ENCODE data around the gene SLC6A8. TPM values are rescaled to one million over a fixed set of nuclear protein-coding genes. Genes with fewer than 3 reads are reported as not detected.
A peak's percentile ranks its signal among the peaks of the same experiment; 100 is the strongest.

Gene SLC6A8
- total and polyA plus RNA-seq, 9 donors = 14.6 to 49.1 (median 32.1) TPM

DNA sequence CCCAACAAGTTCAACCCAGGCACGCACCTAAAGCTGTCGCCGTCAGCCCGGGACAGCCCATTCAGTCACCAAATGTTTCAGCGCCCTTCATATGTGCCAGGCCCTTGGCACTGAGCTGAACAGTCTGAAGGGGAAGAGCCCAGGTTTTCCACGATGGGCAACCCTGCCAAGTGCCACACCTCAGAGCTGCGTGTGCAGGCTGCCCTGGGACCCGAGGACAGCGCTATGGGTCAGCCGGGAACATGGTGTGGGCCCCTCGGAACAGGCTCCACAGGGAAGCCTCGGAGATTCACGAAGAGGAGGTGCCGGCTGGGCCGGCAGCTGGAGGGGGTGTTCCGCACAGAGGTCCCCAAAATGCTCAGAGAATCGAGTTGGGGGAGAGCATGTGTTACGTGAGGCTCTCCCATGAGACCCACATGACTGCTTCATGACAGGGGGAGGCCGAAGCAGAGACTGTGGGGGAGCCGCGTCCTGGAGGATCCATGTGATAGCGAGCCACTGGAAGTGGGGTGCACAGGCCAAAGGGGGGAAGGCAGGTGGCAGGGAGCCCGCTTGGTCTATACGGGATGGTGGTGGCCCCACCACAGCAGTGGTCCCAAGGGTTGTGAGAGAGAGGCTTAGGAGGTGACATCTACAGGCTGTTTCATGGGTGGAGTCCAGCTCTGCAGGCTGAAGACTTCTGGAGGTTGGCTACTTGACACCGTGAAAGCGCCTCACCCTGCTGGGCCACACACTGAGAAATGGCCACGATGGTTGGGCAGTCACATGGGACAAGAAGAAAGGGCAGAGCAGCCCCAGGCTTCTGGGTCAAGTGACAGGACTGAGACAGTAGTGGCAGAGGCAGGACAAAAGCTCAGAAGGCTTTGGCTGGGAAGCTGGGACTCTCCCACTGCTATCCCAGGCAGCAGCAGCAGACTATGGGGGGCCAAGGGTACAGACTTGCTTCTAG lies 22.3 kb downstream of the SLC6A8 start:
- Histone ChIP-seq H3K9me3 (replicated peaks; ENCODE audit: control insufficient read depth, low read depth, low read length) (no peaks in the 10 kb centered on the region), H3K4me3 (ENCODE audit: low read length) (no peak overlapping the region), H3K27me3 (ENCODE audit: control insufficient read depth, insufficient read depth, low read length) (peaks cover 1% of the 10 kb centered on the region), H3K27ac (ENCODE audit: low read length) (no peak overlapping the region), H3K36me3 (ENCODE audit: control insufficient read depth, insufficient read depth, low read length) (peaks cover 27% of the 10 kb centered on the region), H3K4me1 (ENCODE audit: control insufficient read depth, insufficient read depth, low read length) (peaks cover 5% of the 10 kb centered on the region)
- 86% methylated on average over 26 of the region's 27 CpGs for WGBS (ENCODE audit: insufficient coverage)
- DNase-seq = no peak

DNA sequence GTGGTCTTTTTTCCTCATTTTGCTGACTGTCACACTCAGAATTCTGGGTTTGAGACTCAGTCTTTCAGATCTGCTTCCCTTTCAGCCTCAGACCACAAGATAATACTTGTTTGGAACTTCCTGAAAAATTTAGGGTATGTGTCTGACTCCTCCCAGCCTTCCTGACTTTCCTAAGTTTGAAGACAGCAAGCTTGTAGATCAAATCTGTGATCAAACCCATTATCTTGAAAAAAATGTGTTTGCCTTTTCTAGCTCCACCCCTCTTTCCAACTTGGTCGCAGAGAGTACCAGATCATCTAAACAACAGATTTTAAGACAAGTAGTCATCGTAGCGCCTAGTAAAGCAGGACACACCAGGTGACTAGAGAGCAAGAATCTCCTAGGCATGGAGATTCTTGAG lies 26.5 kb downstream of the SLC6A8 start:
- Histone ChIP-seq H3K36me3 (ENCODE audit: control insufficient read depth, insufficient read depth, low read length) (peaks cover 39% of the 10 kb centered on the region), H3K27me3 (ENCODE audit: control insufficient read depth, insufficient read depth, low read length) (peaks cover 2% of the 10 kb centered on the region)
- WGBS (ENCODE audit: insufficient coverage) = no CpG with 5 or more reads among the region's 3 CpGs

DNA sequence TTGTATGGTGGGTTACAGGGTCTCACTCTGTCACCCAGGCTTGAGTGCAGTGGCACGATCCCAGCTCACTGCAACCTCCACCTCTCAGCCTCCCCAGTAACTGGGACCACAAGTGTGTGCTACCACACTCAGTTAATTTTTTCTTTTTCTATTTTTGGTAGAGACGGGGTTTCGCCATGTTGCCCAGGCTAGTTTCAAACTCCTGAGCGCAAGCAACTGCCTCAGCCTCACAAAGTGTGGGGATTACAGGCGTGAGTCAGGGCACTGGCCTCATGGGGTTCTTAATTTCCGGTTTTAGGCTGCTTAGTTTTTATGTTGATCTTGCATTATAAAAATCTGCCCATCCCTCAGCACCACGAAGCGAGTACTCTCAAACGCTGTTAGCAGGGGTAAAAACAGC lies 29.7 kb downstream of the SLC6A8 start:
- Histone ChIP-seq H3K27me3 (ENCODE audit: control insufficient read depth, insufficient read depth, low read length) (peaks cover 2% of the 10 kb centered on the region), H3K4me1 (ENCODE audit: control insufficient read depth, insufficient read depth, low read length) (no peaks in the 10 kb centered on the region), H3K36me3 (ENCODE audit: control insufficient read depth, insufficient read depth, low read length) (peaks cover 43% of the 10 kb centered on the region), H3K27ac (ENCODE audit: low read length) (no peak overlapping the region), H3K4me3 (ENCODE audit: low read length) (no peak overlapping the region), H3K9me3 (replicated peaks; ENCODE audit: control insufficient read depth, low read depth, low read length) (no peaks in the 10 kb centered on the region)
- 94% methylated on average over 3 of the region's 9 CpGs for WGBS (ENCODE audit: insufficient coverage)
- no peak for DNase-seq

More for the DNA sequence above, 26.5 kb downstream of the SLC6A8 start:
- Histone ChIP-seq H3K9me3 (replicated peaks; ENCODE audit: control insufficient read depth, low read depth, low read length) (no peaks in the 10 kb centered on the region), H3K4me1 (ENCODE audit: control insufficient read depth, insufficient read depth, low read length) (no peaks in the 10 kb centered on the region), H3K4me3 (ENCODE audit: low read length) (no peak overlapping the region), H3K27ac (ENCODE audit: low read length) (no peak overlapping the region)
- DNase-seq = peak; percentile 30

DNA sequence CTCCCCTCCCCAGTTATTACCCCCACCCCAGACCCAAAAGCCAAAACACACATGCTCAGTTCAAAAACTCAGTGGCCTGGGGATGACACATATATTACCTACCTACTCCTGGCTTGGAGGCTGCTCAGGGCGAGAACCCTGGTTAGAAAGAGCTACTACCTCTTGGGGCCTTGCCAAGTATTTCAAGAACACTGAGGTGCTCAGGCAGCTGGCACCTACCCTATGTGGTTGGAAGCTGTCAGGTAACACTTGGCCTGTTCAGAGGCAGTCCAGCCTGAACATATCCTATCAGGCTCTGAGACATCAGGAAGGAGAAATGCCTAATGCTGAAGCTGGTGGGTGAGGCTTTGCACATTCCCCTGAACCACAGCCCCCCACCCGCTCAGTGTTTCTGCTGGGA lies 31.5 kb downstream of the SLC6A8 start:
- Histone ChIP-seq H3K9me3 (replicated peaks; ENCODE audit: control insufficient read depth, low read depth, low read length) (no peaks in the 10 kb centered on the region), H3K4me1 (ENCODE audit: control insufficient read depth, insufficient read depth, low read length) (peaks cover 8% of the 10 kb centered on the region), H3K36me3 (ENCODE audit: control insufficient read depth, insufficient read depth, low read length) (peaks cover 37% of the 10 kb centered on the region), H3K27ac (ENCODE audit: low read length) (no peak overlapping the region), H3K4me3 (ENCODE audit: low read length) (no peak overlapping the region), H3K27me3 (ENCODE audit: control insufficient read depth, insufficient read depth, low read length) (peaks cover 2% of the 10 kb centered on the region)
- 86% methylated on average over 1 of the region's 2 CpGs for WGBS (ENCODE audit: insufficient coverage)
- DNase-seq = no peak

- DNase-seq = no peak
- Histone ChIP-seq H3K4me3 (ENCODE audit: low read length) (no peak overlapping the region), H3K27me3 (ENCODE audit: control insufficient read depth, insufficient read depth, low read length) (peaks cover 2% of the 10 kb centered on the region), H3K9me3 (replicated peaks; ENCODE audit: control insufficient read depth, low read depth, low read length) (no peaks in the 10 kb centered on the region), H3K36me3 (ENCODE audit: control insufficient read depth, insufficient read depth, low read length) (peaks cover 35% of the 10 kb centered on the region), H3K27ac (ENCODE audit: low read length) (no peak overlapping the region), H3K4me1 (ENCODE audit: control insufficient read depth, insufficient read depth, low read length) (peaks cover 8% of the 10 kb centered on the region)
- WGBS (ENCODE audit: insufficient coverage) = 82% methylated on average over 2 of the region's 2 CpGs
Observed at GRCh38 chrX:153719701-153720100, 32.0 kb downstream of the SLC6A8 start.

DNA sequence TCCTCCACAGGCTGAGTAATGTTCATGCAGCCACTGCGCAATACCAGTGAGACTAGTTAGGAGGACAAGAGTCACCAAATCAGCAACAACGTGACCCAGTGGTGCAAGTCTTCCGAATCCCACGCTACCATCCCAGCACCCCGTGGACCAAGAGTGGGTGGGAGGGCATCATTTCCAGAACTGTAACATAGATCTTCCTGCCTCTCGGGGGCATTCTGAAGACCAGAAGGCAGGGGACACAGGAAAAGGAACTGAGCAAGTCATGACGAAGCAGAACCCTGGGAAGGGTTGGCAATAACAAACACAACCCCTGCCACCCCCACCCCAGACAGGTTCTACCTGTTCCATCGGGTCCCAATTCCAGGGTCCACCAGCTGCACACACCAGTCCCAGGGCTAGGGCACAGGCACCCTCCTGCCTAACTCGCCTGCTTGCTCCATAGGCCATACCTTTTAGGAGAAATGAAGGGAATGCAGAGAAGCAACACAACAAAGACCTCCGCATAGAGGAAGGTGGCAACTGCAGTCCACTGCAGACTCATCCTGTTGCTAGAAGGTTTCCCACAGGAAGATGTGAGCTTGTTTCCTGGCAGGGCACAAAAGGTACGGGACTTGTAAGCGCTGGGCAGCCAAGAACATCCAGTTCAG lies 35.1 kb downstream of the SLC6A8 start:
- Histone ChIP-seq H3K9me3 (replicated peaks; ENCODE audit: control insufficient read depth, low read depth, low read length) (no peaks in the 10 kb centered on the region), H3K4me3 (ENCODE audit: low read length) (peak overlapping the region; percentile 59), H3K27me3 (ENCODE audit: control insufficient read depth, insufficient read depth, low read length) (no peaks in the 10 kb centered on the region), H3K27ac (ENCODE audit: low read length) (peak overlapping the region; percentile 82), H3K4me1 (ENCODE audit: control insufficient read depth, insufficient read depth, low read length) (peaks cover 40% of the 10 kb centered on the region), H3K36me3 (ENCODE audit: control insufficient read depth, insufficient read depth, low read length) (peaks cover 25% of the 10 kb centered on the region)
- WGBS (ENCODE audit: insufficient coverage) = 60% methylated on average over 10 of the region's 12 CpGs
- no peak for DNase-seq

DNA sequence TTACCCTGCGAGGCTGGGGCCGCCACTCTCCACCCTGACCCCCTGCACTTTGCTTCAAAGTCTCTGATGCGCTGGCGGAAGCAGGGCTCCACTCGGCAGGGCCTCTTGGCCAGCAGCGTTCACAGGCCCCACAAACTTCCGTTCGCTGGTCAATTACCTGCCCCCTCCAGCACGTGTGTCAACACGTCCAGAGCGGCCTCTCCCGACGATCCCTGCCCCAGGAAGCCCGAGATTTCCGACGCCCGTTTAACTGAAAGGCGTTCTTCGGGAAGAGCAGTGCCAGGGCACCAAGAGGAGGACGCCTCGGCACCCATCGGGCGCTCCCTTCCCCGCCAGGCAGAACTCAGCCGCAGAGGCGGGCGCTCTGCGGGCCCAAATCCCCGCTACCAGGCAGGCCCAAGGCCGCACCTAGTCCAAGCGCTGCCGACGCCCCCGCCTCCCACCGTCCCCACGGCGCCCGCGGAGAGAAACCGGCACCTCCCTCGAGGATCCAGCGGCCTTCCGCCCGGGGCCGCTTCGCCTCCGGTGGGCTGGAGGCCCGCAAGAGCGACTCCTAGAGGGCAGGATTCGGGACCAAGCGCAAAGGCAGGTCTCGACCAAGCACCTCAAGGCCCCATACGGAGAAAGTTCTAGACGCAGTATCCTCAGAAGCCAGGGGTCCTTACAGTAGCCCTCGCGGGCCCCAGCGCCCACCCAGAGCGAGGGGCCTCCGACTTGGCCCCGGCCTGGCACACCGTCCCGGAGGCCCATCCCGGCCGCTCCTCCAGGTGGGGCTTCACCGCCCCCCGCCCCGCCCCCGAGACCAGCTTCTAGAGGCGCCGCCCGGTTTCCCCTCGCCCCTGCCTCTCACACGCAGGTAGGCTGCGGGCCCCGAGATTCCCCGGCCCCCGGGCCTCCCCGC lies 35.9 kb downstream of the SLC6A8 start:
- 26% methylated on average over 78 of the region's 78 CpGs for WGBS (ENCODE audit: insufficient coverage)
- Histone ChIP-seq H3K4me1 (ENCODE audit: control insufficient read depth, insufficient read depth, low read length) (peaks cover 47% of the 10 kb centered on the region), H3K27me3 (ENCODE audit: control insufficient read depth, insufficient read depth, low read length) (no peaks in the 10 kb centered on the region), H3K27ac (ENCODE audit: low read length) (peak overlapping the region; percentile 82), H3K36me3 (ENCODE audit: control insufficient read depth, insufficient read depth, low read length) (peaks cover 24% of the 10 kb centered on the region), H3K4me3 (ENCODE audit: low read length) (peak overlapping the region; percentile 59), H3K9me3 (replicated peaks; ENCODE audit: control insufficient read depth, low read depth, low read length) (no peaks in the 10 kb centered on the region)
- peak; percentile 23 for DNase-seq

DNA sequence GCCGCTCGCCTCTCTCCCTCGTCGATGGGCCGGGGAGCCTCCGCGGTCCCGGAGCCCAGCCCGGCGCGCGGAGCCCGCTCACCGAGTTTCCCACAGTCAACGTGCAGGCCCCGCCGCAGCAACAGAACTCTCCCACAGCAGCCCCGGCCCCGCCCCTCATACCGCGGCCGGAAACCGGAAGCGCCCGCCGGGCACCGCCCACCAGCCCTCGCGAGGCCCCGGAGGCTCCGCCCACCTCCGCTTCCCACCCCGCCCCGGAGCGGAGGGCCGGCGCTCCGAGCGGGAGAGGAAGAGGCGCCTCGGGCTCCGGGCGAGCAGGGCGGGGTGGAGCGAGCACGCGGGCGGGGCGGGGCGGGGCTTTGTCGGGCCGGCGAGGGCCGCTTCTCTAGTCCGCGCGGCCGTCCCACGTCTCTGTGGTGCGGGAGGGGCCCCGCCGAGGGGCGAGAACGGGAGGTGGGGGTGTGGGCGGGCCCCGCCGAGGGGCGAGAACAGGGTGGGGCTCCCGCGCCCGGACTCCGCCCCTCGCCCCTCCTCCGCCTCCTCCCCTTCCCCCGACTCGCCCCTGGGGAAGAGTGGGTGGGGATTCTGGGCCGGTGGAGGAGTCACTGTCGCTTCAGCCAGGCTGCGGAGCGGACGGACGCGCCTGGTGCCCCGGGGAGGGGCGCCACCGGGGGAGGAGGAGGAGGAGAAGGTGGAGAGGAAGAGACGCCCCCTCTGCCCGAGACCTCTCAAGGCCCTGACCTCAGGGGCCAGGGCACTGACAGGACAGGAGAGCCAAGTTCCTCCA lies 36.7 kb downstream of the SLC6A8 start, which contains the start of the genes ABCD1 and BCAP31:
ABCD1 (plus strand) TSS at position 605 of the 787 bp plus-strand sequence. CDS start 411 bp downstream, outside the sequence.
BCAP31 (minus strand) TSS at position 136 of the 787 bp plus-strand sequence. CDS start 1,143 bp downstream, outside the sequence.
- Histone ChIP-seq H3K27me3 (ENCODE audit: control insufficient read depth, insufficient read depth, low read length) (no peaks in the 10 kb centered on the region), H3K4me1 (ENCODE audit: control insufficient read depth, insufficient read depth, low read length) (peaks cover 53% of the 10 kb centered on the region), H3K27ac (ENCODE audit: low read length) (peak within 1 kb of the TSS; percentile 85), H3K36me3 (ENCODE audit: control insufficient read depth, insufficient read depth, low read length) (peaks cover 16% of the 10 kb centered on the region), H3K9me3 (replicated peaks; ENCODE audit: control insufficient read depth, low read depth, low read length) (no peaks in the 10 kb centered on the region), H3K4me3 (ENCODE audit: low read length) (peak within 1 kb of the TSS; percentile 59)
- peak; percentile 94 for DNase-seq
- 27% methylated on average over 57 of the region's 88 CpGs for WGBS (ENCODE audit: insufficient coverage)

All from muscle of leg (tissue), 11 donors.